Adrenal gland (tissue), 12 donors: ENCODE results near the gene CAPN15. TPM values are rescaled to one million over a fixed set of nuclear protein-coding genes. Genes with fewer than 3 reads are reported as not detected.

ENCODE experiments used
- DNase-seq, 7 donors: peaks; one replicate each; pipeline ENCODE4 v3.0.0-alpha.2; 2019 to 2020
- H3K27ac ChIP-seq, 5 donors: fragments of 200-600 bp; sonication (generic) in 4 of 5; 1 replicate in 3 of 5; 2 replicates in 2 of 5; pipeline versions ENCODE4 v1.5.1 to v1.8.0; 2016 to 2020; ENCODE audit warnings: mild to moderate bottlenecking in 1 of 5
- H3K27me3 ChIP-seq: fragments of 200-600 bp; 2 replicates; pipeline ENCODE4 v1.8.0; 2021
- H3K36me3 ChIP-seq, 2 donors: fragments of 200-600 bp; replicated peaks in 1 of 2; 1 replicate in 1 of 2; 2 replicates in 1 of 2; pipeline versions ENCODE4 v1.5.1 to v1.8.0; 2018 to 2022
- H3K4me1 ChIP-seq, 2 donors: fragments of 200-600 bp; replicated peaks in 1 of 2; 1 replicate in 1 of 2; 2 replicates in 1 of 2; pipeline versions ENCODE4 v1.5.1 to v1.8.0; 2018 to 2021
- H3K4me3 ChIP-seq, 4 donors: fragments of 200-600 bp; sonication (generic) in 3 of 4; one replicate each; pipeline ENCODE4 v1.5.1; 2016 to 2018
- H3K9me3 ChIP-seq, 3 donors: fragments of 200-600 bp; sonication (generic) in 1 of 3; replicated peaks in 1 of 3; 1 replicate in 2 of 3; 2 replicates in 1 of 3; pipeline versions ENCODE4 v1.5.1 to v1.8.0; 2016 to 2021
- POLR2A ChIP-seq, 2 donors: fragments of 450-650 bp; IDR thresholded peaks; one replicate each; pipeline ENCODE4 v1.6.1; 2017; ENCODE audit warnings: antibody characterized with exemption in 2 of 2, mild to moderate bottlenecking in 2 of 2, moderate library complexity in 1 of 2
- WGBS, 4 donors: extraction: QIAGEN DNeasy Blood & Tissue Kit in 2 of 4; methylation state at CpG; one replicate each; pipeline versions ENCODE4 v1.1.5 to v1.1.7; 2013 to 2017; 5-methylcytosine and 5-hydroxymethylcytosine counted together
- intact Hi-C, 2 donors: fragments of 100-400 bp; cut with DNase I; formaldehyde crosslinking; loops; one replicate each; pipeline versions ENCODE4 v1.14.1 to v1.15.0; 2022 to 2023
- polyA plus RNA-seq, 3 donors: library from polyadenylated mRNA; stranded (reverse); fragments of 200-250 nt in 2 of 3; fragments of 350-450 nt in 1 of 3; fragmentation: Illumina TruSeq in 1 of 3; extraction: RNeasy Lipid Tissue Mini Kit (QIAGEN cat#74804) in 1 of 3; gene quantifications; one replicate each; pipeline ENCODE4 v1.2.3, GENCODE V29; 2013 to 2014
- total RNA-seq, 9 donors: library from RNA; depleted of rRNA in 4 of 9; stranded (reverse); fragments of >200 nt in 4 of 9; fragments of 120-200 nt in 1 of 9; fragmentation: NEBNext Ultra II Directional in 1 of 9; extraction: Animal tissue kit (Norgen Biotek cat#: 25700) in 1 of 9; gene quantifications; one replicate each; pipeline versions ENCODE4 v1.1.0 to v1.2.4, GENCODE V29; 2013 to 2023
- TF ChIP-seq, protein P1 (sequence below), 6 experiments: fragments of 450-650 bp in 4 of 6; fragments of 200-600 bp in 2 of 6; sonication (generic) in 1 of 6; IDR thresholded peaks; 1 replicate in 5 of 6; 2 replicates in 1 of 6; pipeline versions ENCODE4 v1.5.1 to v1.8.0; 2016 to 2021; ENCODE audit warnings: antibody characterized with exemption in 6 of 6, mild to moderate bottlenecking in 2 of 6, moderate library complexity in 1 of 6
- donor health status: healthy with polysubstance abuse.
- donor health status: Bipolar disorder and iron deficiency.
- donor health status: DM: yes; HTN: yes; CAD: no.
- donor health status: DM: no; HTN: no; CAD: no.
- donor health status: DM: no; HTN: no; CAD: no.
- donor health status: DM: yes; HTN: yes; CAD: no.

CAPN15 gene
- total and polyA plus RNA-seq, 12 donors = 2.3 to 91.8 (median 43.0) TPM

DNA sequence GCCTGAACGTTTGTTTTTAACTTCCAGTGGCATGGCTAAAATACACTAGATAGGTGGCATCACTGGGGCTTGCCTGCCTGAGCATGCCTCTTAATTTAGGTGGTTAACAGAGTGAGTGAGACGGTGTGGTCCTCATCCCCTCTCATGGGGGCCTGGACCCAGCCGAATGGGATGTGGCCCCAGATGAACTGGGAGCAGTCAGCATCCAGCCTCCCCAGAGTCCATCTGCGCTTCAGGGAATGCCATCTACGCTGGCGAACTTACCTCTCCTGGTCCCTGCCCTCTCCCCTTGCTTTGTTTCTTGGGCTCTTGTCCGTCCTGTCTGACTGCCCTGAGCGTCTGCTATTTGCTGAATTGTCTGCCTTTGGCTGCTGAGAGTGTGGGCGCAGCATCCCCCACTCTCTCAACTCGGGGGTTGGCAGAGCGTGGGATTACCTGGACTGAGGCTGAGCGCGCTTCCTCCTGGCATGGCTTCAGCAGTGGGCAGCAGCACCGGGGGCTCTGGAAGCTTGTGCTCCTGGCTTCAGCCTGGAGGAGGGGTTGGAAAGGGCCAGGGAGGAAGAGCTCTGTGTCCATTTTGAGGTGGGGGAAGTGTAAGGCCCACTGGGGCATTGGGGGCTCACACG is 64.5 kb downstream of the CAPN15 start:
- peak in 1 of 7 donors; percentile 25 for DNase-seq
- Histone ChIP-seq H3K36me3 (no peaks in the 10 kb centered on the region), H3K9me3 (no peaks in the 10 kb centered on the region), H3K4me1 (peaks cover 24 to 36% of the 10 kb centered on the region in 2 donors), H3K27ac (peak overlapping the region in 1 of 5 donors; percentile 43), H3K4me3 (no peak overlapping the region), H3K27me3 (no peaks in the 10 kb centered on the region)
- intact Hi-C loops = no loop called here
- 85 to 93% (median 88%) methylated on average over 2 to 15 of the region's 15 CpGs for WGBS, 4 donors
- TF ChIP-seq, protein P1, sequence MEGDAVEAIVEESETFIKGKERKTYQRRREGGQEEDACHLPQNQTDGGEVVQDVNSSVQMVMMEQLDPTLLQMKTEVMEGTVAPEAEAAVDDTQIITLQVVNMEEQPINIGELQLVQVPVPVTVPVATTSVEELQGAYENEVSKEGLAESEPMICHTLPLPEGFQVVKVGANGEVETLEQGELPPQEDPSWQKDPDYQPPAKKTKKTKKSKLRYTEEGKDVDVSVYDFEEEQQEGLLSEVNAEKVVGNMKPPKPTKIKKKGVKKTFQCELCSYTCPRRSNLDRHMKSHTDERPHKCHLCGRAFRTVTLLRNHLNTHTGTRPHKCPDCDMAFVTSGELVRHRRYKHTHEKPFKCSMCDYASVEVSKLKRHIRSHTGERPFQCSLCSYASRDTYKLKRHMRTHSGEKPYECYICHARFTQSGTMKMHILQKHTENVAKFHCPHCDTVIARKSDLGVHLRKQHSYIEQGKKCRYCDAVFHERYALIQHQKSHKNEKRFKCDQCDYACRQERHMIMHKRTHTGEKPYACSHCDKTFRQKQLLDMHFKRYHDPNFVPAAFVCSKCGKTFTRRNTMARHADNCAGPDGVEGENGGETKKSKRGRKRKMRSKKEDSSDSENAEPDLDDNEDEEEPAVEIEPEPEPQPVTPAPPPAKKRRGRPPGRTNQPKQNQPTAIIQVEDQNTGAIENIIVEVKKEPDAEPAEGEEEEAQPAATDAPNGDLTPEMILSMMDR (IDR thresholded peaks at IDR 0.05) = no peak
- TF ChIP-seq POLR2A (IDR thresholded peaks at IDR 0.05) = no peak

DNA sequence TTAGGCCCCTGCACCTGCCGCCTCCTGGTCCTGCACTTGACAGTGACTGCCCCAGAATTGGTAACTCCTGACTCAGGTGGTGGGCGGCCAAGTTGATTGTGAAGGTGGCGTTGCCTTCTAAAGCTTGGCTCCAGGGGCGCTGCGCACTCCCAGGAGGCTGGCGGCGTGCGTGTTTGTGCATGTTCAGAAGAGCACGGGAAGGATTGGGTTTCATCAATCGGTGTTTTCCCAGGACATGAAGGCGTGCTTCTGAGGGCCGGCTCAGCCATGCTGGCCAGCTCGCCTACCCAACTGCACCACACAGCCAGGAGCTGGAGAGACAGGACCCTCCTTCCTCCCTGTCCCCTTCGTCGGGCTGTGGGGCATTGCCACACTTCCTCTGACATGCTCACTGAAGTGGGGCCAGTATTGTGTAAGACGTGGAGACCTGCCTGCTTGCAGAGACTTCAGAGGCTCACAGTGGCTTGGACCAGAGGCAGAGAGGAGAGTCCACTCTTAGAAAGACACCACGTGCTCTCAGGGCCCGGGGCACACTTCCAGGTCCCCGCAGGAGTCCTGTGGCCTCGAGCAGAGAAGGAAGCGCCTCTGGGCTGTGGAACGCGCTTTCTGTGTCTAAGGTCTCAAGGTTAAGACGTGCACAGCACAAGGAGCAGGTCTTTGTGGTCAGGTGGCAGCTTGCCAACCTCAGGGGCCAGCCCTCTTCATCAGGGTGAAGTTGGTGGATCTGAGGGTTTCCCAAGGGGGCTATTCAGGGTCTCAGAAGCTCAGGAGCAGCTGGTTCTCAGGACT is 65.2 kb downstream of the CAPN15 start:
- peak overlapping the region in 2 of 5 donors; percentile 30 to 43 for H3K27ac ChIP-seq

DNA sequence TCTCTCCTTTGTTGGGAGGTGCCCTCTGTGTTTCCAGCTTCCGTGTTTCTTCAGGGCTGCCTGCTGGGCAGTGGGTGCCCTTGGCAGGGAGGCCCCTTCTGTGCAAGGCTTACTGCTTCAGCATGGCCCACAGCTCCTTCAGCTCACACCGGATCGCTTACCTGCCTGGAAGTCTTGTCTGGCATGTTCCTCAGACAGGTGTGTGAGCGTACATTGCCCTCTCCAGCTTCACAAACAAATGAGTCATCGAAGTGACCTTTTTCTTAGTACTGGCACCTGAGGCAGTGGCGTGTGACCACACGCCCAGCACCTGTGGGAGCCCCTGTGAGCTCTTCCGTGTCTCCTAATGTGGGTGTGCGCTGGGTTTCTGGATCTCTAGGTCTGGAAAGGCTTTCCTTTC is 65.9 kb downstream of the CAPN15 start:
- no peak for TF ChIP-seq POLR2A (IDR thresholded peaks at IDR 0.05)
- TF ChIP-seq, protein P1 (IDR thresholded peaks at IDR 0.05) = no peak

More for the DNA sequence above, 65.2 kb downstream of the CAPN15 start:
- Histone ChIP-seq H3K9me3 (no peaks in the 10 kb centered on the region), H3K27me3 (no peaks in the 10 kb centered on the region), H3K4me1 (peaks cover 24 to 29% of the 10 kb centered on the region in 2 donors), H3K36me3 (no peaks in the 10 kb centered on the region), H3K4me3 (no peak overlapping the region)
- WGBS, 4 donors = 58 to 76% (median 66%) methylated on average over 16 to 24 of the region's 24 CpGs
- TF ChIP-seq, protein P1 (IDR thresholded peaks at IDR 0.05) = no peak
- no peak for TF ChIP-seq POLR2A (IDR thresholded peaks at IDR 0.05)
- intact Hi-C loops = no loop called here
- peak in 6 of 7 donors; percentile 67 to 79 (median 74) for DNase-seq

DNA sequence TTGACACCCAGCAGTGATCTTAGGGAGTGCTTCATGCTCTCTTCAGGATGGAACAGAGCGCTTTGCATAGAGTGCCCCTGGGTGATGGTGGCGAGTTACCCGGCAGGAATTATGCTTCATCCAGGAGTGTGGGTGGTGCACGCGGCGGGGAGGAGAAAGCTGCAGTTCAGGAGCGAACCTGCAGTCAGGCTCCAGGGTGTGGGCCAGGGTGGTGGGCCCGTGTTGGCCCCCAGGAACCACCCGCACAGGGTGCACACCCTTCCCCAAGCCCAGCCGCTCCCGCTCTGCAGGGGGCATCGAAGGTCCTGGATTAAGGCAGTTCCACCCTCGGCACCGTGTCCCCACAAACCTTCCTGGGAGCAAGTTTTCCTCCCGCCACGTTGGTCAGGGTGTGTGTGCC is 66.3 kb downstream of the CAPN15 start:
- 83 to 91% (median 90%) methylated on average over 6 to 16 of the region's 16 CpGs for WGBS, 4 donors
- H3K27ac ChIP-seq = no peak overlapping the region
- intact Hi-C loops = no loop called here

More for the DNA sequence above, 65.9 kb downstream of the CAPN15 start:
- Histone ChIP-seq H3K36me3 (no peaks in the 10 kb centered on the region), H3K9me3 (no peaks in the 10 kb centered on the region), H3K27me3 (no peaks in the 10 kb centered on the region), H3K27ac (peak overlapping the region in 1 of 5 donors; percentile 43), H3K4me3 (no peak overlapping the region), H3K4me1 (peaks cover 17 to 22% of the 10 kb centered on the region in 2 donors)
- WGBS, 4 donors = 78 to 90% (median 85%) methylated on average over 9 of the region's 9 CpGs
- DNase-seq = no peak
- intact Hi-C loops = no loop called here

More for the DNA sequence above, 66.3 kb downstream of the CAPN15 start:
- peaks cover 17 to 20% of the 10 kb centered on the region in 2 donors for H3K4me1 ChIP-seq
- DNase-seq = no peak
- no peaks in the 10 kb centered on the region for H3K36me3 ChIP-seq
- no peaks in the 10 kb centered on the region for H3K27me3 ChIP-seq
- no peaks in the 10 kb centered on the region for H3K9me3 ChIP-seq
- TF ChIP-seq, protein P1 (IDR thresholded peaks at IDR 0.05) = no peak
- no peak for TF ChIP-seq POLR2A (IDR thresholded peaks at IDR 0.05)
- H3K4me3 ChIP-seq = no peak overlapping the region
